ENCODE results near the gene PLK3.

The PLK3 gene

DNA sequence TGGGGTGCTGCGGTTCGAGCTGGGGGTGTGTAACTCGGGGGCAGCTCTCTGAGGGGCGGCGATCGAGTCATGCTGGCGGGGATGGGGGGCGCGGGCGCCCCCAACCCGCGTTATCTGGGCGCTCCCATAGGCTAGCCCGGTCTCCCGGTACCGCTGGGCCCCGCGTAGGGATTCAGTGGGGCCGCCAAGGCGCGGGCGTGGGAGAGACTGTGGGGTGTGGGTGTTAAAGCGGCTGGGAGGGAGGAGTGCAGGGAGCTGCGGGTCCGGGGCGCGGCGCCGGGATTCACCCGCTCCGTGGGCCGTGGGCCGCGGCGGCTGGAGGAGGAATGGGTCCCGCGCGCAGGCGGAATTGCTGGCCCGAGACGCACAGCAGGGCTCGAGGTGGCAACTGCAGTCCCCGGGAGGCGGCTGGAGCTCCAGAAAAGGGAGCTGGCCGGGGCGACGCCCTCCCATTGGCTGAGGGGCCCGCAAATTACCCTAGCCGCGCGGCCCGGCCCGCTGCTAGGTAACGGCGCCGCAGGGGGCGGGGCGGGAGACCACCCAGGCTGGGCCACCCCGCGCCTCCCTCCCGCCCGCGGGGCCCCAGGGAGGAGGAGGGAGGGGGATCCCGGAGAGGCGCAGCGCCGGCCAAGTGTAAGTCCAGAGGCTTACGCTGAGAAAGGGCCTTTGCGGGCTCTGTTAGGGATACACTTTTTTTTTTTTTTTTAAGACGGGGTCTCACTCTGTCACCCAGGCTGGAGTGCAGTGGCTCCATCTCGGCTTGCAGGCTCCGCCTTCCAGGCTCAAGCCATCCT lies 42.9 kb downstream of the PLK3 start, which contains the start of gene PTCH2:
TSS of gene PTCH2 (minus strand) at position 392 of the 794 bp plus-strand sequence. CDS start at position 71, 321 bp downstream.
- Mint-ChIP-seq H3K36me3 (ENCODE audit: low read depth) (peaks cover 4% of the 10 kb centered on the region), H3K27me3 (peaks cover 7% of the 10 kb centered on the region), H3K4me3 (peak within 1 kb of the TSS; percentile 48), H3K9me3 (no peaks in the 10 kb centered on the region), H3K27ac (no peak within 1 kb of the TSS), H3K4me1 (ENCODE audit: low read depth) (peaks cover 5% of the 10 kb centered on the region)

- no peaks in the 10 kb centered on the region for H3K9me3 Mint-ChIP-seq
- no peak overlapping the region for H3K4me3 Mint-ChIP-seq
- no peak overlapping the region for H3K27ac Mint-ChIP-seq
- H3K27me3 Mint-ChIP-seq, result no peaks in the 10 kb centered on the region
- peaks cover 15% of the 10 kb centered on the region for H3K4me1 Mint-ChIP-seq (ENCODE audit: low read depth)
- H3K36me3 Mint-ChIP-seq (ENCODE audit: low read depth), result peaks cover 10% of the 10 kb centered on the region
These were observed 46.8 kb downstream of the PLK3 start for GRCh38 chr1:44846985-44847384.

- no peaks in the 10 kb centered on the region for H3K27me3 Mint-ChIP-seq
- H3K36me3 Mint-ChIP-seq (ENCODE audit: low read depth), result peaks cover 16% of the 10 kb centered on the region
- H3K27ac Mint-ChIP-seq, result no peak overlapping the region
- peaks cover 10% of the 10 kb centered on the region for H3K4me1 Mint-ChIP-seq (ENCODE audit: low read depth)
- H3K9me3 Mint-ChIP-seq, result no peaks in the 10 kb centered on the region
- no peak overlapping the region for H3K4me3 Mint-ChIP-seq
These were observed 47.7 kb downstream of the PLK3 start for GRCh38 chr1:44847845-44848244.

DNA sequence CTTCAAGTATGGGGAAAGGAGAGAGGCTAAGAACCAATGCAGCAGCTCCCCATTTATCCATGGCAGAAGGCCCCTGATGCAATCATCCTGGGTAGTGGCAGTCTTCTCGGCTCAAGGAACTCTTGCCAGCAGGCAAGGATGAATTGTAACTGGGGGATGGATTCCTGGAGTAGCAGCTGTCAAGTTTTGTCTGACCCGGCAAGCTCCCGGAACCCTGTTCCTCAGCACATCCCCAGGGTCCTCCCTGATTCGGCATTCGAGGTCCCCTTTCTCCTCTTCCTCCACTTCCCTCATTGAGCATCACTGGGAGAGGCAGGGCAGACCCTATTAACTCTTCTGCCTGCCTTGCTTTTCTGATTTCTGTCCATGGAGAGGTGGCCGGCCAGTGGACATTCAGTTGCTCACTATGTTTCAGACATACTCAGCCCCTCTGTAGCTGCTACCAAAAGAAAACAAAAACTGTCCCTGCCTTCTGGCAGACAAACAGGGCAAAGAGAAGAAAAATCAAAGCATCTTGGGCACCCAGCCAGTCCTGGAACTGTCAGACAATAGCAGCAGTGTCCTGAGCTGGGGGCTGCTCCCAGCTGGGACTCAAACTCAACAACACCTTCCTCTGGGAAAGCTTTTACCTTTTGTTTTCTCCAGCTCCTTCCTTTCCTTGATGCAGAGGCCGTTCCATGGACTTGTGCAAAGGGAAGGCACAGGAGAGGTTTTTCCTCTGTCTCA lies 48.4 kb downstream of the PLK3 start:
- Mint-ChIP-seq H3K9me3 (no peaks in the 10 kb centered on the region), H3K27ac (no peak overlapping the region), H3K27me3 (no peaks in the 10 kb centered on the region), H3K4me1 (ENCODE audit: low read depth) (peaks cover 10% of the 10 kb centered on the region), H3K36me3 (ENCODE audit: low read depth) (peaks cover 21% of the 10 kb centered on the region), H3K4me3 (no peak overlapping the region)

DNA sequence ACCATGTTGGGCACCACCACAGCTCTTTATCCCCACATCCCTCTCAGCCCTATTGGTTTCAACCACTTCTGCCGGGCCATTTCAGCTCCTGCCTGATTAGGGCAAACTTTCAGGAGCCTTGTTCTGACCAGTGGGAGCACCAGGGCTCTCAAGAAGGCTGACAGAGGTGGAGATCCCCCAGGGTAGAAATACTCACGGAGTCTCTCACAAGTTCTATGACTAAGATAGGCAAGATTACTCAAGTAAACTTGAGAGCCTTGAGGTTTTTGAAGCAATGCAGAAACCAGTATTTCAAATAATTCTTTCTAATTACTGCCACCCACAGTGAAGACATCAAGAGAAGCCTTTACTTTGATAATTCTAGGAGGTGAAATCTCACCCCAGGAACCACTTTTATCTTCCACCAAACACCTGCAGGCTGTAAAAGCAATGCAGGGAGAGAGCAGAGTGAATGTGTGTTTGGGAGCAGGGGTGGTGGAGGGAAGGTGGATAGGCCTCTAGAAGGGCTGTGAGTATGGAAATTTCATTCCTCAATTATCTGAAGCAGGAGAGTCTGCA lies 49.5 kb downstream of the PLK3 start:
- H3K4me3 Mint-ChIP-seq, result no peak overlapping the region
- H3K27me3 Mint-ChIP-seq, result no peaks in the 10 kb centered on the region
- no peaks in the 10 kb centered on the region for H3K9me3 Mint-ChIP-seq
- no peak overlapping the region for H3K27ac Mint-ChIP-seq
- H3K4me1 Mint-ChIP-seq (ENCODE audit: low read depth), result peaks cover 10% of the 10 kb centered on the region
- H3K36me3 Mint-ChIP-seq (ENCODE audit: low read depth), result peaks cover 26% of the 10 kb centered on the region

DNA sequence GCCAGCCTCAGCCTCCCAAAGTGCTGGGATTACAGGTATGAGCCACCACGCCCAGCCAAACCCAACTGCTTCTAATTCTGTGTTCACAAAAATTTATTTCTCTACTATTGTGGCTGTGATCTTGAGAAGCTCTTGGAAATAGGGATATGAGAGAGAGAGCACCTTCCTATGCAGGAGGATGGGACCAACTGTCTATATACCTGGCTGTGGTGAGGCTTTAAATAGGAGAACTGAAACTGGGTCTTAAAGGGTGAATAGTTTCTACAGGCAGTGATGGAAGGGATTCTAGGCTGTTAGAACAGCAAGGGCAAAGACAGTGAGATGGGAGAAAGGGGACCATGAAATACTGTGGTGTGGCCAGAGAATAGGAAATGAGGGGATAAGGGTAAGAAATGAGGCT lies 51.1 kb downstream of the PLK3 start:
- Mint-ChIP-seq H3K4me3 (no peak overlapping the region), H3K27me3 (no peaks in the 10 kb centered on the region), H3K27ac (no peak overlapping the region), H3K9me3 (no peaks in the 10 kb centered on the region), H3K36me3 (ENCODE audit: low read depth) (peaks cover 41% of the 10 kb centered on the region), H3K4me1 (ENCODE audit: low read depth) (peaks cover 10% of the 10 kb centered on the region)

DNA sequence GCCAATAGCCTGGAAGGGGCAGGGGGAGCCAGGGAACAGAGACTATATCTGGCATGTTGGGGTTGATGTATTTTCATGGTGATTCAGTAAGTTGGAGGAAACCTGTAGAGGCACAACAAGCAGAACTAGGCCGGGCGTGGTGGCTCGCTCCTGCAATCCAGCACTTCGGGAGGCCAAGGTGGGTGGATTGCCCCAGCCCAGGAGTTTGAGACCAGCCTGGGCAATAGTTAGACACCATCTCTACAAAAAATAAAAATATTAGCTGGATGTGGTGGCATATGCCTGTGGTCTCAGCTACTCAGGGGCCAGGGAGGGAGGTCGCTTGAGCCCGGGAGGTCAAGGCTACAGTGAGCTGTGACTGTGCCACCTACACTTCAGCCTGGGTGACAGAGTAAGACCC lies 53.0 kb downstream of the PLK3 start:
- no peaks in the 10 kb centered on the region for H3K27me3 Mint-ChIP-seq
- H3K36me3 Mint-ChIP-seq (ENCODE audit: low read depth), result peaks cover 53% of the 10 kb centered on the region
- H3K4me3 Mint-ChIP-seq, result no peak overlapping the region
- H3K4me1 Mint-ChIP-seq (ENCODE audit: low read depth), result peaks cover 10% of the 10 kb centered on the region
- H3K9me3 Mint-ChIP-seq, result no peaks in the 10 kb centered on the region
- H3K27ac Mint-ChIP-seq, result no peak overlapping the region

DNA sequence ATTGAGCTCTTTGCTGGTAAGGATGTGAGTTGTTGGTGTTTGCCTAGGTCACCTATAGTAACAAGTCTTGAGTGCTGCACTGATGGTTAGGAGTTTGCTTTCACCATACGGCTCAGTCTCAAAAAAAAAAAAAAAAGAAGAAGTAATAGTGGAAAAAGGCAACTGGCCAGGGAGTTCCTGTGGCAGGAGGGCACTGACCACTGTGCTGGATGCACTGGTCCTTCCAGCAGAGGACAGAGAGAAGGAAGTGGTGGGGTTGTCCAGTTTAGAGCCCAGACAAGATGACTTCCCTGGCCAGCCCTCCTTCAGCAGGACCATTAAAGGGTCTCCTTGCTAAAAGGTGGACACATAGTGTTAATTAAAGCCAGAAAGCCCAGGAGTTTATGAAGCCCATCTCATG lies 54.8 kb downstream of the PLK3 start:
- Mint-ChIP-seq H3K36me3 (ENCODE audit: low read depth) (peaks cover 50% of the 10 kb centered on the region), H3K27ac (no peak overlapping the region), H3K27me3 (no peaks in the 10 kb centered on the region), H3K4me1 (ENCODE audit: low read depth) (peaks cover 4% of the 10 kb centered on the region), H3K4me3 (no peak overlapping the region), H3K9me3 (no peaks in the 10 kb centered on the region)
